ENCODE data around the gene UBE2G2. TPM values are rescaled to one million over a fixed set of nuclear protein-coding genes. Genes with fewer than 3 reads are reported as not detected.

Gene UBE2G2
- total and polyA plus RNA-seq, 2 experiments from 2014 or later, result 39.1 to 64.4 TPM

DNA sequence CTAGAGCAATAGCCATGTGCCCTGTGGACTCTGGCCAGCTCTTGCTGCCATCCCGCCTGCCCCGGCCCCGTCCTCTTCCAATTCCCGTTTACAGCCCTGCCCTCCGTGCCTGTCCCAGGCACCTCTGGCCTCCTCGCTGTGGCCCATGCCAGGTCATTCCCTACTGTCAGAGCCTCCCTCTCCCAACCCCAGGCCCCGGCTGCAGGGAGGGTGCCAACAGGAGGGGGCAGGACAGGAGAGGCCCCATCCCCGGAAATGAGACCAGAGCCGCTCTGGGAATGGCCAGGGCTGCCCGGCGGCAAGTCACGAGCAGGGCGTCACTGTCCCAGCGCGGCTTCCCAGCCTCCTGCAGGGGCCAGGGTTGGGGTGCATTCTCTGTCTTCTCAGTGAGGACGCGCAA is 66.8 kb downstream of the UBE2G2 start:
- Histone ChIP-seq H3K9ac (no peak overlapping the region), H3K27ac (no peak overlapping the region), H2AFZ (no peak overlapping the region), H3F3A (ENCODE audit: insufficient read depth) (no peaks in the 10 kb centered on the region), H3K9me2 (ENCODE audit: insufficient read depth) (no peaks in the 10 kb centered on the region), H3K4me1 (ENCODE audit: insufficient read depth) (no peaks in the 10 kb centered on the region), H3K9me3 (ENCODE audit: low read depth) (no peaks in the 10 kb centered on the region), H3K27me3 (replicated peaks; ENCODE audit: insufficient read depth) (peaks cover 19% of the 10 kb centered on the region), H3K4me2 (ENCODE audit: unreplicated experiment) (no peak overlapping the region), H3K36me3 (ENCODE audit: low read depth) (no peaks in the 10 kb centered on the region), H4K20me1 (ENCODE audit: insufficient read depth) (no peaks in the 10 kb centered on the region), H3K79me2 (ENCODE audit: insufficient read depth) (no peaks in the 10 kb centered on the region), H3K4me3 (no peak overlapping the region)
- TF ChIP-seq EZH2phosphoT487 (IDR thresholded peaks at IDR 0.05; ENCODE audit: insufficient read depth, low read depth) (no peak), EZH2 (IDR thresholded peaks at IDR 0.05; ENCODE audit: insufficient read depth, poor library complexity, severe bottlenecking) (no peak)
- 78 to 80% methylated on average over 14 to 17 of the region's 17 CpGs for WGBS, 2 experiments (ENCODE audit: low coverage in 1 of 2, low lambda C conversion rate in 2 of 2, missing lambda C conversion rate in 2 of 2)
- DNase-seq, result no peak
- in situ Hi-C loops (cut with MboI), result no loop called here

DNA sequence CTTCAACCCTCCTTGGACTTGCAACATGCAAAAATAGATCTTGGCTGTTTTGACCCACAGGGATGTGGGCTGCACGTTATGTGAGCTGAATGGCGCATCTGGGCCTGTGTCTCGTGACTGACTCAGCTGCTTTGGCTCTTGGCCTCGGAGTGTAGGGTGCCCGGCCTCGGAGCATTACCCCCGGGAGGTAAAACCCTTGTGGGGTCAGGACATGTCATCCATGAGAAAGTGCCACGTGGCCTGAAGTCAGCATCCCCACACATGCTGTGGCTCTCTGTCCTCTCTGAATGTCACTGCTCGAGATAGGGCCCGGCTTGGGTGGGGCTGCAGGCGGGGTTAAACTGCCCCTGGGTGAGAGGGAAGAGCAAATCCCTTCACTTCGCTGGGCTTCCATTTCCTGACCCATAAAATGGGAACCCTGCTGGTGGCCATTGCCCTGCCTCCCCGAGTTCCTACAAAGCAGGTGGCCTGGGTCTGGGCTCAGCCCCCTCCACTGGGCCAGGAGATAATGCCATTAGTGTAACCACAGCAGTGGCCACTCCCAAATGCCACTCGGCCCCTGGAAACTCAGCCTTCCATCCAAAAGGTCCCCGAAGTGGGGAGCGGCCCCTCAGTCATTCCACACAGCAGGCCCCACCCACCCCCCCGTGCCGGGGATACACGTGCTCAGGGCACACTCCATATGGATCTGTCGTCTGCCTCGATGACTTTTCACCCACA is 67.4 kb downstream of the UBE2G2 start:
- Histone ChIP-seq H3K4me2 (ENCODE audit: unreplicated experiment) (no peak overlapping the region), H2AFZ (no peak overlapping the region), H3K4me1 (ENCODE audit: insufficient read depth) (no peaks in the 10 kb centered on the region), H3K27me3 (replicated peaks; ENCODE audit: insufficient read depth) (peaks cover 19% of the 10 kb centered on the region), H3K27ac (no peak overlapping the region), H3K9me3 (ENCODE audit: low read depth) (no peaks in the 10 kb centered on the region), H3K36me3 (ENCODE audit: low read depth) (no peaks in the 10 kb centered on the region), H3F3A (ENCODE audit: insufficient read depth) (no peaks in the 10 kb centered on the region), H3K9me2 (ENCODE audit: insufficient read depth) (no peaks in the 10 kb centered on the region), H4K20me1 (ENCODE audit: insufficient read depth) (no peaks in the 10 kb centered on the region), H3K9ac (no peak overlapping the region), H3K4me3 (no peak overlapping the region), H3K79me2 (ENCODE audit: insufficient read depth) (no peaks in the 10 kb centered on the region)
- WGBS, 2 experiments (ENCODE audit: low coverage in 1 of 2, low lambda C conversion rate in 2 of 2, missing lambda C conversion rate in 2 of 2), result 40 to 43% methylated on average over 16 to 21 of the region's 21 CpGs
- TF ChIP-seq EZH2 (IDR thresholded peaks at IDR 0.05; ENCODE audit: insufficient read depth, poor library complexity, severe bottlenecking) (no peak), EZH2phosphoT487 (IDR thresholded peaks at IDR 0.05; ENCODE audit: insufficient read depth, low read depth) (no peak)
- in situ Hi-C loops (cut with MboI), result no loop called here
- DNase-seq, result peak; percentile 17

DNA sequence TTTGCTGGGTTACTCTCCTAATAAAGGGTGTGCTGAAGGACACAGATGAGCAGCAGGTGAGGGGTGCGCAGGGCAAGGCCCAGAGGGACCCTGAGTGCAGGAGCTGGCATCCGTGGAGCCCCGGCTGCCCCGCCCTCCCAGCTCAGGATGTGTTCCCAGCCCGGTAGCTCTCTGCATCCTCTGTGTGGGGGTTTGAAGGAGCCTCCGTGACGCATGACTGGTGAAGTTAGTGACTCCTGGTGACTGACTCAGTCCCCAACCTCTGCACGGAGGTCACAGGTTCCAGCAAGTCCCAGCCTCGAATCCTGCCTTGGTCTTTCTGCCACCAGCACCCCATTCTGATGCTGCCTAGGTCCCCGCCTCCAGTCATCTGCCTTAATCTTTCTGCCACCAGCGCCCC is 68.7 kb downstream of the UBE2G2 start:
- WGBS, 2 experiments (ENCODE audit: low coverage in 1 of 2, low lambda C conversion rate in 2 of 2, missing lambda C conversion rate in 2 of 2), result 59 to 60% methylated on average over 8 to 11 of the region's 11 CpGs
- TF ChIP-seq EZH2phosphoT487 (IDR thresholded peaks at IDR 0.05; ENCODE audit: insufficient read depth, low read depth), result no peak
- no peak for TF ChIP-seq EZH2 (IDR thresholded peaks at IDR 0.05; ENCODE audit: insufficient read depth, poor library complexity, severe bottlenecking)
- Histone ChIP-seq H2AFZ (no peak overlapping the region), H3K9ac (no peak overlapping the region), H3F3A (ENCODE audit: insufficient read depth) (no peaks in the 10 kb centered on the region), H3K4me2 (ENCODE audit: unreplicated experiment) (no peak overlapping the region), H3K9me2 (ENCODE audit: insufficient read depth) (no peaks in the 10 kb centered on the region), H3K4me3 (no peak overlapping the region), H3K9me3 (ENCODE audit: low read depth) (no peaks in the 10 kb centered on the region), H3K4me1 (ENCODE audit: insufficient read depth) (no peaks in the 10 kb centered on the region), H4K20me1 (ENCODE audit: insufficient read depth) (no peaks in the 10 kb centered on the region), H3K27me3 (replicated peaks; ENCODE audit: insufficient read depth) (peaks cover 20% of the 10 kb centered on the region), H3K27ac (no peak overlapping the region), H3K36me3 (ENCODE audit: low read depth) (no peaks in the 10 kb centered on the region), H3K79me2 (ENCODE audit: insufficient read depth) (no peaks in the 10 kb centered on the region)
- in situ Hi-C loops (cut with MboI), result no loop called here
- DNase-seq, result no peak

DNA sequence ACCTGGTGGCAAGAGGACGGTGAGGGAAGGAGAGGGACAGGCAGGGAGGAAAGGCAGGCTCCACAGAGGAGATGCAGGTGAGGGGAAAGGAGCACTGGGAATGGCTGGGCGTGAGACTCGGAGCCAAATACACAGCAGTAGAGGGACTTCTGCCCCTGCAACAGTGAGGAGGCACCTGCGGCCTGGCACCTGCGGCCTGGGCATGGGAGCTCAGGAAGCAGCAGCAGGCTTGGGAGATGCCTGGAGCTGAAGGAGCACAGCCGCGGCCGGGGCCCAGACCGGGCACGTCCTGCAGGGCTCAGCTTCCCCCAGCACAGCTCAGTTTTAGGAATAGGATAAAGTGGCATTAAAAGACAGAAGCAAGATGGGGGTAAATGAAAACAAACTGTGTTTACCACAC is 69.4 kb downstream of the UBE2G2 start:
- Histone ChIP-seq H3K9me3 (ENCODE audit: low read depth) (no peaks in the 10 kb centered on the region), H3K4me2 (ENCODE audit: unreplicated experiment) (no peak overlapping the region), H4K20me1 (ENCODE audit: insufficient read depth) (no peaks in the 10 kb centered on the region), H3F3A (ENCODE audit: insufficient read depth) (no peaks in the 10 kb centered on the region), H2AFZ (no peak overlapping the region), H3K9me2 (ENCODE audit: insufficient read depth) (no peaks in the 10 kb centered on the region), H3K27ac (no peak overlapping the region), H3K4me1 (ENCODE audit: insufficient read depth) (no peaks in the 10 kb centered on the region), H3K4me3 (no peak overlapping the region), H3K36me3 (ENCODE audit: low read depth) (no peaks in the 10 kb centered on the region), H3K27me3 (replicated peaks; ENCODE audit: insufficient read depth) (peaks cover 25% of the 10 kb centered on the region), H3K9ac (no peak overlapping the region), H3K79me2 (ENCODE audit: insufficient read depth) (no peaks in the 10 kb centered on the region)
- WGBS, 2 experiments (ENCODE audit: low coverage in 1 of 2, low lambda C conversion rate in 2 of 2, missing lambda C conversion rate in 2 of 2), result 69 to 78% methylated on average over 10 of the region's 10 CpGs
- in situ Hi-C loops (cut with MboI), result no loop called here
- DNase-seq, result no peak
- no peak for TF ChIP-seq EZH2 (IDR thresholded peaks at IDR 0.05; ENCODE audit: insufficient read depth, poor library complexity, severe bottlenecking)
- no peak for TF ChIP-seq EZH2phosphoT487 (IDR thresholded peaks at IDR 0.05; ENCODE audit: insufficient read depth, low read depth)
